GM12875 (cell line): Measurements from ENCODE around the gene C14orf93.
A peak's percentile ranks its signal among the peaks of the same experiment; 100 is the strongest.

Source experiments
- H3K4me3 ChIP-seq: one replicate; pipeline ENCODE4 v1.5.1; 2011; ENCODE audit warnings: low read depth, low read length, control low read depth
- TF ChIP-seq, protein P1 (sequence below): IDR thresholded peaks from 2 replicates; pipeline ENCODE4 v1.5.1; 2011; ENCODE audit warnings: low read depth, mild to moderate bottlenecking, control low read depth, inconsistent platforms, low read length, moderate library complexity, borderline replicate concordance; ENCODE audit not compliant: insufficient read depth

The C14orf93 gene

DNA sequence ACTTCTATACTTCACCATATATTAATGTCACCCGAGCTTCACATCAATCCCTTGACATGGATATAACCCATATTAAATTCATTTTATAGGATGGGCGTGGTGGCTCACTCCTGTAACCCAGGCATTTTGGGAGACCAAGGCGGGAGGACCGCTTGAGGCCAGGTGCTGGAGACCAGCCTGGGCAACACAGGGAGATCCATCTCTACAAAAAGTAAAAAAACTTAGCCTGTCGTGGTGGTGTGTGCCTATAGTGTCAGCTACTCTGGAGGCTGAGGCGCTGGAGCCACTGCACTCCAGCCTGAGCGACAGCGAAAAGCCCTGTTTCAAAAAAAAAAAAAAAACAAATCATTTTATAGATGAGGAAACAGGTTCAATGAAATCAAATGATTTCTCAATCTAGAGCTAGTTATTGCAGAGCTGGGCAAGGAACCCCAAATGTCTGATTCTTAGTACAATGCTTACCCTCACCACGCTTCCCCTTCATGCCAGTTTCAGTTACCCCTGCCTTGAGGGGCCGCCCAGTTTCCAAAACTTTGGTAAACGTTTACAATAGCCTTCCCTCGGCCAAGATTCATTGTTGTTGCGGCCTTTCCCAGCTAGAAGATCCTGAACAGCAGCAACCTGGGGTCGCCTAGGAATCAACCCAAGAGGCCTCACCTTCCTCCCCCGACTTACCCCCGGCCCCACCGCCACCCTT, 24.0 kb upstream of the C14orf93 start:
- peak overlapping the region; percentile 60 for H3K4me3 ChIP-seq
- TF ChIP-seq, protein P1, sequence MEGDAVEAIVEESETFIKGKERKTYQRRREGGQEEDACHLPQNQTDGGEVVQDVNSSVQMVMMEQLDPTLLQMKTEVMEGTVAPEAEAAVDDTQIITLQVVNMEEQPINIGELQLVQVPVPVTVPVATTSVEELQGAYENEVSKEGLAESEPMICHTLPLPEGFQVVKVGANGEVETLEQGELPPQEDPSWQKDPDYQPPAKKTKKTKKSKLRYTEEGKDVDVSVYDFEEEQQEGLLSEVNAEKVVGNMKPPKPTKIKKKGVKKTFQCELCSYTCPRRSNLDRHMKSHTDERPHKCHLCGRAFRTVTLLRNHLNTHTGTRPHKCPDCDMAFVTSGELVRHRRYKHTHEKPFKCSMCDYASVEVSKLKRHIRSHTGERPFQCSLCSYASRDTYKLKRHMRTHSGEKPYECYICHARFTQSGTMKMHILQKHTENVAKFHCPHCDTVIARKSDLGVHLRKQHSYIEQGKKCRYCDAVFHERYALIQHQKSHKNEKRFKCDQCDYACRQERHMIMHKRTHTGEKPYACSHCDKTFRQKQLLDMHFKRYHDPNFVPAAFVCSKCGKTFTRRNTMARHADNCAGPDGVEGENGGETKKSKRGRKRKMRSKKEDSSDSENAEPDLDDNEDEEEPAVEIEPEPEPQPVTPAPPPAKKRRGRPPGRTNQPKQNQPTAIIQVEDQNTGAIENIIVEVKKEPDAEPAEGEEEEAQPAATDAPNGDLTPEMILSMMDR: no peak

- no peak overlapping the region for H3K4me3 ChIP-seq
- TF ChIP-seq, protein P1: no peak
Observed at GRCh38 chr14:23033251-23033727, 23.3 kb upstream of the C14orf93 start.

GRCh38 chr14:23030936-23031335, 21.0 kb upstream of the C14orf93 start:
- TF ChIP-seq, protein P1: no peak
- no peak overlapping the region for H3K4me3 ChIP-seq

GRCh38 chr14:23028799-23029198, 18.9 kb upstream of the C14orf93 start:
- H3K4me3 ChIP-seq: no peak overlapping the region
- TF ChIP-seq, protein P1: no peak

- TF ChIP-seq, protein P1: no peak
Observed at GRCh38 chr14:23025151-23025814, 15.3 kb upstream of the C14orf93 start.

GRCh38 chr14:23024612-23025075, 14.7 kb upstream of the C14orf93 start:
- TF ChIP-seq, protein P1: no peak
- no peak overlapping the region for H3K4me3 ChIP-seq

More at GRCh38 chr14:23025151-23025814, 15.3 kb upstream of the C14orf93 start:
- no peak overlapping the region for H3K4me3 ChIP-seq

- TF ChIP-seq, protein P1: no peak
Observed at GRCh38 chr14:23023795-23024152, 13.8 kb upstream of the C14orf93 start.

More at GRCh38 chr14:23023795-23024152, 13.8 kb upstream of the C14orf93 start:
- no peak overlapping the region for H3K4me3 ChIP-seq
